OCI-M2 (cell line): ENCODE results near the gene TNFRSF18.
"Not testable (repeated sequence)": the region's sequence is repeated elsewhere in the genome, so short reads cannot be mapped to it uniquely, and the experiment has no call there.

Source experiments
- DNase-seq: peaks from one replicate; lab custom pipeline; 2025; ENCODE audit not compliant: unreplicated experiment; lab: John Stamatoyannopoulos, UW

Gene TNFRSF18, protein sequence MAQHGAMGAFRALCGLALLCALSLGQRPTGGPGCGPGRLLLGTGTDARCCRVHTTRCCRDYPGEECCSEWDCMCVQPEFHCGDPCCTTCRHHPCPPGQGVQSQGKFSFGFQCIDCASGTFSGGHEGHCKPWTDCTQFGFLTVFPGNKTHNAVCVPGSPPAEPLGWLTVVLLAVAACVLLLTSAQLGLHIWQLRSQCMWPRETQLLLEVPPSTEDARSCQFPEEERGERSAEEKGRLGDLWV

GRCh38 chr1:1206376-1206965 lies at the start of gene TNFRSF18:
TNFRSF18 (minus strand) TSS chr1:1206592; CDS start chr1:1206571, 21 bp downstream.
- no peak for DNase-seq

DNA sequence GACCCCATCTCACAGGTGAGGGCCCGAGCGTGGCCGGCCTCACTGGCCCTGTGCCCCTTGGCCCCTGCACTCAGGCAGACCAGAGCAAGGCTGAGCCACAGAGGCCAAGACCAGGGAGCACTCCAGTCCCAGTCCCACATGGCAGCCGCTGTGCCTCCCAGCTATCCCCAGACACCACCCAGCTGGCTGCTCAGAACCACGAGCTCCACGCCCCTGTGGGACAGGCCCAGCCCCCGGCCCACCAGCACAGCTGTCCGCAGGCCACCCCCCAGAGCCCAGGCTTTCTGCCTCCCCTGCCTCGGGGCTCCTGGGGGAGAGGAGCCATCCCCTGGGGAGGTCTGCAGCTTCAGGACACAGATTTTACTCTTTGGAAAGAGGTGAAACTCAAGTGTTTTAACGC lies 49.2 kb upstream of the TNFRSF18 start:
- DNase-seq: no peak

DNA sequence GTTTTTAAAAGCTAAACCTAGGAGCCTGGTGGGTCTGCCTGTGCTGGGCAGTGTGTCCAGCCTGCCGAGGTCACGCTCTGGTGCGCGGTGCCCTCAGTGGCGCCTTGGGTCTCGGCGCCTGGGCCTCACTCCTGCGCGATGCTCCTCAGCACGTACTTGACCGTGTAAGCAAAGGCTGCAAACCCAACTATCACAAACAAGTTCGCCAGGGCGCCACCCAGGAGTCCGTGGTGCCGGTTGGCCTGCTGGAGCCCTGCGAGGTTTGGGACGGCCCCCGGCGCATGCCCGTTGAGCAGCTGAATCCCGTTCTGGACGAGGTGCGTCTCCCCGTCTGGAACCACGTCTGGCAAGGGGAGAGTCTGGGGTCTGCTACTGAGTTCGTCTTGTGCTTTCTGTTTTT lies 48.7 kb upstream of the TNFRSF18 start:
- DNase-seq: no peak

DNA sequence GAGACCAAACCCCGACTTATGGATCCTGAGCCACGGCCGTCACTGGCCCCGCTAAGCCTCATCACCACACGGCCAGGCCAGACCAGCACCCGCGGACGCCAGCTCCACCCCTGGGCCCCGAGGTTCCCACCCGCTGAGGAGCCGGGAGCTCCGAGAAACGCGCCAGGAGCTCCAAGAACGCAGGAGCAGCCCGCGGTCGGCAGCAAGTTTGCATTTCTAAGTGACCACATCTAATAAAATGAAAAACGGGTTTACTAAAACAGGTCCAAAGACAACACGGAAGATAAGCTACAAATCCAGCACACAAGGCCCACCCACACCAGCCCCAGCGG lies 48.2 kb upstream of the TNFRSF18 start:
- DNase-seq: no peak

- no peak for DNase-seq
Measured at GRCh38 chr1:1253972-1254666, 47.7 kb upstream of the TNFRSF18 start.

- DNase-seq: no peak
Measured at GRCh38 chr1:1253314-1253713, 46.9 kb upstream of the TNFRSF18 start.

GRCh38 chr1:1250786-1251284 lies 44.4 kb upstream of the TNFRSF18 start:
- DNase-seq: no peak

DNA sequence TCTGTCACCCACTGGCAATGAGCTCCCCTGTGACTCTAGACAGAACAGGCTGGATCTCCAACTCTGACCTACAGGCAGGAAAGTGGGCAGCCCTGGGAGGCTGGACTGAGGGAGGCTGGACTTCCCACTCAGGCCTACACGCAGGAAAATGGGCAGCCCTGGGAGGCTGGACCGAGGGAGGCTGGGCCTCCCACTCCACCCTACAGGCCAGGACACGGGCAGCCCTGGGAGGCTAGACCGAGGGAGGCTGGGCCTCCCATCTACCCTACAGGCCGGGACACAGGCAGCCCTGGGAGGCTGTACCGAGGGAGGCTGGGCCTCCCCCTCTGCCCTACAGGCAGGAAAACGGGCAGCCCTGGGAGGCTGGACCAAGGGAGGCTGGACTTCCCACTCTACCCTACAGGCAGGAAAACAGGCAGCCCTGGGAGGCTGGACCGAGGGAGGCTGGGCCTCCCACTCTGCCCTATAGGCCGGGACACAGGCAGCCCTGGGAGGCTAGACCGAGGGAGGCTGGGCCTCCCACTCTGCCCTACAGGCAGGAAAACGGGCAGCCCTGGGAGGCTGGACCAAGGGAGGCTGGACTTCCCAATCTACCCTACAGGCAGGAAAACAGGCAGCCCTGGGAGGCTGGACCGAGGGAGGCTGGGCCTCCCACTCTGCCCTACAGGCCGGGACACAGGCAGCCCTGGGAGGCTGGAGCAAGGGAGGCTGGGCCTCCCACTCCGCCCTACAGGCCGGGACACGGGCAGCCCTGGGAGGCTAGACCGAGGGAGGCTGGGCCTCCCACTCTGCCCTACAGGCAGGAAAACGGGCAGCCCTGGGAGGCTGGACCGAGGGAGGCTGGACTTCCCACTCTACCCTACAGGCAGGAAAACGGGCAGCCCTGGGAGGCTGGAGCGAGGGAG lies 41.9 kb upstream of the TNFRSF18 start:
- DNase-seq: not testable (repeated sequence)

DNA sequence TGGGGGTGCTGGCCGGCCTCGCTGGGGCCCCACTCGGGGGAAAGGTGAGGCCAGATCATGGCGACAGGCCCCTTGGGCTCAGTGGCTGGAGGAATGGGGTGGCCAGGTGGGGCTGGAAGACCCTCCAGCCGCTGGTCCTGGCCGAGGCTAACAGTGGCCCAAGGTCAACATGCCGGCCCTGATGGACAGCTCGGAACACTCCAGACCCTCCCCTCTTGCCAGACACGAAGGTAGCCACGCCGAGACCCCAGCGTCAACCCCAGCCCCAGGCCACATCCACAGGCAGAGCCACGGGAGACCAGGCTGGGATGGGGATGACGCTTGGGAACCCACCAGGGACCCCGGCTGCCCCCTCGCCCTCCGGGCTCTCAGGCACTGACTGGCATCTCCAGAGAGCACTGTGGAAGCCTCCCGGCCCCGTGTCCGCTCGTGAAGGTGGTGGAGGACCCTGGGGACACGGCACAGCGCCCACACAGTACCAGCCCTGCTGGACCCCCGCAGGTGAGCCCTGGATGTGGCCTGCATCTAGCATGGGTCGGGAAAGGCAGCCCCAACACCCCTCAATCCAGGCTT lies 41.0 kb upstream of the TNFRSF18 start:
- DNase-seq: no peak

DNA sequence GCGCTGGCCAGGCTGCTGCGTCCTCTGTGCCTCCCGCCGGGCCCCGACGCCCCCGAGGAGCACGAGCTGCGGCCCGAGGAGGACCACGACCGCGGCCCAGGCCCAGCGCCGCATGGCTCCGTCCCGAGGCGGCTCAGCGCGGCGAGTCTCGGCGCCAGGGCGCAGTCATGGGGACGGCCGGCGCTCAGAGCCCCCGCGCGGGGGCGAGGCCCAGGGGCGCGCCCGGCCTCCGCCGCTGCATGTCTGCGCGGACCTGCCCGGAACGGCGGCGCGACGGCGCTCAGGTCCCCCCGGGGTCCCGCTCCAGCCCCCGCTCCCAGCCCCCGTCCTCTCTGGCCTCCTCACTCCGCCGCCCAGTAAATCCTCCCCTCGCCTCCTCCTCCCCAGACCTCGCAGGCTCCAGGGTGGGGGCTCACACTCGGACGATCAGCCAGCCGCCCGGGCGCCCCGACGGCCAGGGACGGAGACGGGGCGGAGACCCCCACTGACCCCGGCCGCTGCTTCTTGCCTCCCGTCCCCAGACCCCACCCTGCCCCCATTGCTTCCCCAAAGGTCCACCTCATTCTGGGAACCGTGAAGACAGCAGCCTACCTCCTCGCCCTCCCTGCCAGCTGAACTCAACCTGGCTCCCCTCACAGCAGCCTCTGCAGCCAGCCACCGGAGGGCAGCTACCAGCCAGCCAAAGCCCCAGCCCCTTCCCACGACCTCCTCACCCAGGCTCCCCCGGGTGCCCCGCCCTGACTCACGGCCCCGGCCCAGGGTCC lies 40.4 kb upstream of the TNFRSF18 start, which contains the start of gene C1QTNF12:
C1QTNF12 (minus strand) TSS at position 146 of the 764 bp plus-strand sequence; CDS start at position 114, 32 bp downstream.
- DNase-seq: no peak

DNA sequence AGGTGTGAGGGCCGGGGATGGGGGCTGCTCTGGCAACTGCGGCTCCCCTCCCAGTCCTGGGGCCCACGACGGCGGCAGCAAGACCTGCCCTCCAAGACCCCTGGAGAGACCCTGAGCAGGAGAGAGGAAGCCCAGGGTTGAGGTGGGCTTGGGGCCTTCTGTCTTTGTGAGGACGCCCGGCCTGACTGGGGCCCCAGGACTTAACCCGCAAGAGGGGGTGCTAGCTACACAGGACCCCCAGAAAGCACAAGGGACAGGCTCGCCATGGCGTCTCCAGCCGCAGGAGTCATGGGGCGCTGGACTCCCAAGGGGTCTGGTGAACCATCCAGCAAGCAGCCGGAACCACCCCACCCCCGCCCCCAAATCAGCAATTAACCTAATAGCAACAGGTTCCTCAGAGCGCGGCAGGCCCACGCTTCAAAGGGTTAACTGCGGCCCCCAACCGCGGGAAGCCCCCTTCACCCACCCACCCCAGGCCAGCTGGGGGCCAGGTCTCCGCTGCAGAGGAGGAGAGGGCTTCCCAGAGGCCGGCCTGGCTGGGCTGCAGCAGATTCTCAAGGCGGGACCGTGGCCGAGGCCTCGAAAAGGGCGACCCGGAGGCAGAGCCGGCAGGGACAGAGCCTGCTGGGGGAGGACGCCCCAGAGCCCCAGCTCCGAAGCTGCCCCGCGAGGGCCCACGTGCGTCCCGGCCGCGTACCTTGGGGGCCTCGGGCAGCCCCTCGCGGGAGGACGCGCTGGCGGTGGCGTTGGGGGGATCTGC lies 39.6 kb upstream of the TNFRSF18 start:
- no peak for DNase-seq

DNA sequence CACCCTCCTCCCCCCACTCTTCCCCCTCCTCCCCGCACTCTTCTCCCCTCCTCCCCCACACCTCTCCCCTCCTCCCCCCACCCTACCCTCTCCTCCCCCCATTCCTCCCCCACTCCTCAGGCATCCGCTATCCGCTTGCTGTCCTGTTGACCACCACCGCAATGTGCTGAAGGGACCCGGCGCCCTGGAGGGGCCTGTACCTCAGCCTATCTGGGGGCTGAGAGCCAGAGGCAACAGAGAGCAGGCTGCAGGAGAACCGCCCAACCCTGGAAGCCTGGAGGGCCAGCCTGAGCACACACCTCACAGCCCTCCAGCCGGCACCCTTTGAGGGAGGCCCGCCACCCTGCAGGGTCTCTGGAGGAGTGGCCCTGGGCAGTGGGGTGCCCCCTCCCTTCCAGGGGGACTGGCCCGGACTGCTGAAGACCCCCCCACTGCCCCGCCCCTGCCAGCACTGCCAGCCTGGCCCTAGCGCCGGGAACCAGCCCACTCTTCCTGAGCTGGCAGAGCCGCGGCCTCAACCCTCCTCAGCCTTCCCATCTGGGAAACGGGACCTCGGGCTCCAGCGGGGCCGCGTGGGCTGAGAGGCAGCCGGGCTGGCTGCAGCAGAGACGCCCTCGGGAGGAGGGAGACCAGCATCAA lies 38.9 kb upstream of the TNFRSF18 start:
- DNase-seq: no peak

- DNase-seq: no peak
Measured at GRCh38 chr1:1244192-1244811, 37.9 kb upstream of the TNFRSF18 start.

- no peak for DNase-seq
Measured at GRCh38 chr1:1243807-1244191, 37.4 kb upstream of the TNFRSF18 start.

DNA sequence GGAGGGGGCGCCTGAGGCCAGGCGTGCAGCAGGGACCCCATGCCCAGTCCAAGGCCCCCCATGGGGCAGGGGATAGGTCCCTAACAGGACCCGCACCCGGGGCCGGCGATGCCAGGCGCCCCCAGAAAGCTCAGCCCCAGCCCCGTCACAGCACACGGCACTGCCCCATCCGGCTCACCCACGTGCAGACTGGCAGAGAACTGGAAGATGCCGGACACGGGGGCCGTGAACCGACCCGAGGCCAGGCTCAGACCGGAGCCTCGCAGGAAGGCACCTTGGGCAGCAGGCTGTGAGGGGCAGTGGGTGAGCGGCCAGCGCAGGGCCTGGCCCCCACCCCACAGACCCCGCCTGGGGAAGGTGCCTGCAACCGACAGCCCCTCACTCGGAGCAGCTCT lies 36.9 kb upstream of the TNFRSF18 start:
- DNase-seq: no peak

DNA sequence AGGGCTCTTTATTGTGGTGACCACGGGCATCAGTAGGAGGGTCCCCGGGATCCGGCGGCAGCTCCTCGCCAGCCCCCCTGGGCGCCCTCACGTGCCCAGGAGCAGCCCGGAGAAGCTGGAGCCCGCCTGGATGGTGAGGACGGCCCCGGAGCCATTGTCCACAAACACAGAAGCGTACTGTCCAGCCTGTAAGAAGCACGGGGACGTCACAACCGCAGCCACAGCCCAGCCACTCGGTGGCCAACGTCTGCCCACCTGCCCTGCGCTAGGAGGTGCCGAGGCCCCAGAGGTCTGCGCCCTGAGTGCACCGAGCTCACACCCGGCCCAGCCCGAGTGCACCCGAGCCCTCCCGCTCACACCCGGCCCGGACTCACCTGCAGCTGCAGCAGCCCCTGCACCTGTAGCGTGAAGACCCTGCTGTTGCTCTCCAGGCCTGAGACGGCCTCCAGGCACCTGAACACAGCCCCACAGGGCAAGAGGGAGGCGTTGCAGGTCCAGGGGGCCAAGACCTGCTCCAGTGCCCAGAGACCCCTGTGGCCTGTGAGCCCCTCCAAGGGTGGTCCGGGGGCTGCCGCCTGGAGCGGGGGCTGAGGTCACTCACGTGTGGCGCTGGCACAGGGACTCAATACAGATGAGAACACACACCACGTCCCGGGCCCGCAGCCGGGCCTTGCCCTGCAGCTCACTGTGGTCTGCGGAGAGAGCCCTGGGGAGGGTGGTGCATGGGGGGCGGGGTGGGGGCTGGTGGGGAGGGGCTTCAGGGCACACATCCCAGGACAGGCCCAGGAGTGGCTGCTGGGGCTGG lies 36.3 kb upstream of the TNFRSF18 start:
- DNase-seq: no peak

- DNase-seq: no peak
Measured at GRCh38 chr1:1241588-1242219, 35.3 kb upstream of the TNFRSF18 start.
